Stomach (tissue), 9 donors: ENCODE data around the gene ARRDC2. TPM values are rescaled to one million over a fixed set of nuclear protein-coding genes. Genes with fewer than 3 reads are reported as not detected.

Source experiments
- DNase-seq, 2 donors: peaks; one replicate each; pipeline versions ENCODE4 v3.0.0 to v3.0.0-alpha.2; 2013 to 2019
- H3K27ac ChIP-seq, 5 donors: fragments of 200-600 bp in 4 of 5; sonication (generic) in 4 of 5; one replicate each; pipeline ENCODE4 v1.5.1; 2013 to 2019; ENCODE audit warnings: mild to moderate bottlenecking in 1 of 5, moderate library complexity in 1 of 5
- H3K27me3 ChIP-seq, 3 donors: fragments of 200-600 bp; sonication (generic); one replicate each; pipeline ENCODE4 v1.5.1; 2017 to 2019; ENCODE audit warnings: mixed run types in 1 of 3
- H3K36me3 ChIP-seq, 4 donors: fragments of 200-600 bp; sonication (generic); 1 replicate in 3 of 4; 2 replicates in 1 of 4; pipeline ENCODE4 v1.5.1; 2016 to 2019
- H3K4me1 ChIP-seq, 4 donors: fragments of 200-600 bp; sonication (generic); one replicate each; pipeline ENCODE4 v1.5.1; 2016 to 2019
- H3K4me3 ChIP-seq, 4 donors: fragments of 200-600 bp; sonication (generic) in 3 of 4; one replicate each; pipeline ENCODE4 v1.5.1; 2016 to 2019; ENCODE audit warnings: mild to moderate bottlenecking in 1 of 4
- H3K9me3 ChIP-seq, 4 donors: fragments of 200-600 bp; sonication (generic); one replicate each; pipeline ENCODE4 v1.5.1; 2016 to 2019
- EP300 ChIP-seq: sonication (generic); formaldehyde crosslinking; IDR thresholded peaks from one replicate; pipeline ENCODE4 v1.6.1; 2017; ENCODE audit warnings: antibody characterized with exemption
- POLR2A ChIP-seq, 4 donors: fragments of 450-650 bp; IDR thresholded peaks; one replicate each; pipeline ENCODE4 v1.6.1; 2016; ENCODE audit warnings: antibody characterized with exemption in 4 of 4, control low read depth in 2 of 4, mild to moderate bottlenecking in 1 of 4, moderate library complexity in 1 of 4
- POLR2AphosphoS5 ChIP-seq, 3 donors: sonication (generic); formaldehyde crosslinking; IDR thresholded peaks; one replicate each; pipeline ENCODE4 v1.6.1; 2016; ENCODE audit warnings: antibody characterized with exemption in 3 of 3
- WGBS, 5 donors: extraction: QIAGEN DNeasy Blood & Tissue Kit in 3 of 5; methylation state at CpG; one replicate each; pipeline versions ENCODE4 v1.1.5 to v1.1.7; 2013 to 2018; 5-methylcytosine and 5-hydroxymethylcytosine counted together
- intact Hi-C: fragments of 100-400 bp; cut with DNase I; formaldehyde crosslinking; loops from one replicate; pipeline ENCODE4 v1.15.1; 2023; ENCODE audit warnings: low total_unique reads
- polyA plus RNA-seq, 3 donors: library from polyadenylated mRNA; stranded (reverse); fragments of 200-250 nt; gene quantifications; one replicate each; pipeline ENCODE4 v1.2.3, GENCODE V29; 2013
- total RNA-seq, 5 donors: library from RNA; depleted of rRNA; stranded (reverse); fragments of >200 nt; gene quantifications; one replicate each; pipeline versions ENCODE4 v1.1.0 to v1.2.3, GENCODE V29; 2014 to 2016
- TF ChIP-seq, protein P1 (sequence below), 7 experiments: fragments of 450-650 bp in 4 of 7; fragments of 200-600 bp in 3 of 7; sonication (generic) in 3 of 7; IDR thresholded peaks; one replicate each; pipeline ENCODE4 v1.5.1; 2016 to 2019; ENCODE audit warnings: antibody characterized with exemption in 7 of 7, control low read depth in 2 of 7, mild to moderate bottlenecking in 1 of 7
- donor health status: healthy with polysubstance abuse.
- donor health status: Bipolar disorder and iron deficiency.
- donor health status: healthy.

The ARRDC2 gene
- total and polyA plus RNA-seq, 8 donors = 19.8 to 130 (median 36.3) TPM

DNA sequence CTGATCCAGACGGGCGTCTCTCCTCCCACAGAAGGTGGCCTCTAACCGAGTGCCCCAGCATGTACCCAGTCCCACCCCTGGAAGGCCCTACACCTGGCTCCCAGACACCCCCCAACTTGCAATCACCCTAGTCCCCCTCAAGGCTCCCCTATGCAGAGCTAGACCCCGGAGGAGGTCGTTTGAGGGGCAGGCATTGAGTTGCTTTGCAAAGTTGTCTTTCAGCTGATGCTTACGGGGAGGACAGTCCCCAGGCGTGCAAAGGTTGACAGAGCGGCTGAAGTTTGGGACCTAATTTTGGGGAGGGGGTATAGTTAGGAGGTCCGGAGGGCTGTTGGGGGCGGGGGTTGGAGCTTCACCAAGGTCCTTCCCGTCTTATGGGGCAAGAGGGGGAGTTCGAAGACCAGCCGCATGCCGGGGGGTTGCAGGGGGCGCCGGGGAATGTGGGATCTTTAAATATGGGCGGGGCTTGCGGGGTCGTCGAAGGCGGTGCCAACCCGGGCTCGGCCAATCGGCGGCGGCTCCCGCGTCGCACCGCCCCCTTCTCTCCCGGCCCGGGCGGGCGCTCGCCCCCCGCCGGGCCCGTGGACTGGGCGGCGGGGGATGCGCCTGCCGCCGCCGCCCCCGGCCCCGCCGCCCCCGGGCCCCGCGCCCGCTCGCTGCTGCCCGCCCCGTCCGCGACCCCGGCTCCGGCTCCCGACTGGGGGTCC is 41.3 kb upstream of the ARRDC2 start, which contains the start of gene KCNN1:
KCNN1 (plus strand) TSS at position 558 of the 707 bp plus-strand sequence. CDS start 6,782 bp downstream, outside the sequence.
- peak in 1 of 2 donors; percentile 69 for DNase-seq

DNA sequence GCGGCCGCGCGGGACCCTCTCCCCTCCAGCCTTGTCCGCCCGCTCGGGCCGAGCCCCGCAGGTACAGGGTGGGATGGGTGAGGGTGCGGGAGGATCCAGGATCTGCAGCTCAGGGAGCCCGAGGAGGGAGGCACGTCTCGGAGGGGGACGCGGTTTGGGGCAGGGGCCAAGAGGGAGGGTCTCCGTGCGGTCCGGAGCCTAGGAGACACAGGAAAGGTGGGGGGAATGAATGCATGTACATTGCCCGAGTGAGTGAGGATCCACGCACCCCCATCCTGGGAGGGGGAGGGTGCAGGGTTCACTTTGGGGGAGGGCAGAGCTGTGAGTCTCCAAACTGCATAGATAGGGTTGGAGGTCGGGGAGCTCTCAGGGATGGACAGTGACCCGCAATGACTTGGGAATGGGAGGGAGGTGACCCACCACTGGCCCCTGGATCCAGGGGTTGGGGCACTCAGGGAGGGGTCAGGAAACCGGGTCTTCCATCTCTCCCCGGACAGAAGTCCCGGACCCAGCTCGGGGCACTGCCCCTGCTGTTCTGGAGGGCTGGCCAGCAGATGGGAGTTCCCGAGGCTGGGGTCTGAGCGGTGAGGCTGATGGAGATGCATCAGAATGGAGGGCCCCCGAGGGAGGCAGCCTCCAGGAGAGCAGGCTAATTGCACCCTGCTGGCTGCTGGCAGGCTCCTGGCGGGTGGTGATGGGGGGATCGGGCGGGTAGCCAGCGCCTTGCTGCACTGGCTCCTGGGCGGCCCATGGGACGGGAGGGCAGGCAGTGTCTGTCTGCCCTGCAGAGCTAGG is 40.5 kb upstream of the ARRDC2 start:
- Histone ChIP-seq H3K4me3 (peak overlapping the region in 3 of 4 donors; percentile 16 to 28 (median 19)), H3K27ac (no peak overlapping the region), H3K9me3 (no peaks in the 10 kb centered on the region), H3K4me1 (peaks cover 0 to 13% (median 2%) of the 10 kb centered on the region in 4 donors), H3K27me3 (peaks cover 6 to 79% (median 43%) of the 10 kb centered on the region in 3 donors), H3K36me3 (no peaks in the 10 kb centered on the region)
- DNase-seq = peak in 1 of 2 donors; percentile 46
- WGBS, 5 donors = 4 to 16% (median 13%) methylated on average over 23 to 35 of the region's 35 CpGs
- intact Hi-C loops = no loop called here
- TF ChIP-seq POLR2A (IDR thresholded peaks at IDR 0.05) (no peak), EP300 (no peak), POLR2AphosphoS5 (IDR thresholded peaks at IDR 0.05) (no peak)
- TF ChIP-seq, protein P1, sequence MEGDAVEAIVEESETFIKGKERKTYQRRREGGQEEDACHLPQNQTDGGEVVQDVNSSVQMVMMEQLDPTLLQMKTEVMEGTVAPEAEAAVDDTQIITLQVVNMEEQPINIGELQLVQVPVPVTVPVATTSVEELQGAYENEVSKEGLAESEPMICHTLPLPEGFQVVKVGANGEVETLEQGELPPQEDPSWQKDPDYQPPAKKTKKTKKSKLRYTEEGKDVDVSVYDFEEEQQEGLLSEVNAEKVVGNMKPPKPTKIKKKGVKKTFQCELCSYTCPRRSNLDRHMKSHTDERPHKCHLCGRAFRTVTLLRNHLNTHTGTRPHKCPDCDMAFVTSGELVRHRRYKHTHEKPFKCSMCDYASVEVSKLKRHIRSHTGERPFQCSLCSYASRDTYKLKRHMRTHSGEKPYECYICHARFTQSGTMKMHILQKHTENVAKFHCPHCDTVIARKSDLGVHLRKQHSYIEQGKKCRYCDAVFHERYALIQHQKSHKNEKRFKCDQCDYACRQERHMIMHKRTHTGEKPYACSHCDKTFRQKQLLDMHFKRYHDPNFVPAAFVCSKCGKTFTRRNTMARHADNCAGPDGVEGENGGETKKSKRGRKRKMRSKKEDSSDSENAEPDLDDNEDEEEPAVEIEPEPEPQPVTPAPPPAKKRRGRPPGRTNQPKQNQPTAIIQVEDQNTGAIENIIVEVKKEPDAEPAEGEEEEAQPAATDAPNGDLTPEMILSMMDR (IDR thresholded peaks at IDR 0.05) = no peak

More for the DNA sequence above, 41.3 kb upstream of the ARRDC2 start, which contains the start of gene KCNN1:
- Histone ChIP-seq H3K4me1 (peaks cover 0 to 13% (median 2%) of the 10 kb centered on the region in 4 donors), H3K9me3 (no peaks in the 10 kb centered on the region), H3K27me3 (peaks cover 6 to 86% (median 43%) of the 10 kb centered on the region in 3 donors), H3K4me3 (peak within 1 kb of the TSS in 3 of 4 donors; percentile 16 to 28 (median 19)), H3K36me3 (no peaks in the 10 kb centered on the region), H3K27ac (no peak within 1 kb of the TSS)
- WGBS, 5 donors = 5 to 21% (median 15%) methylated on average over 17 to 58 of the region's 59 CpGs
- TF ChIP-seq POLR2AphosphoS5 (IDR thresholded peaks at IDR 0.05) = no peak
- TF ChIP-seq EP300 = no peak
- TF ChIP-seq, protein P1 (IDR thresholded peaks at IDR 0.05) = no peak
- no peak for TF ChIP-seq POLR2A (IDR thresholded peaks at IDR 0.05)
- intact Hi-C loops = no loop called here

DNA sequence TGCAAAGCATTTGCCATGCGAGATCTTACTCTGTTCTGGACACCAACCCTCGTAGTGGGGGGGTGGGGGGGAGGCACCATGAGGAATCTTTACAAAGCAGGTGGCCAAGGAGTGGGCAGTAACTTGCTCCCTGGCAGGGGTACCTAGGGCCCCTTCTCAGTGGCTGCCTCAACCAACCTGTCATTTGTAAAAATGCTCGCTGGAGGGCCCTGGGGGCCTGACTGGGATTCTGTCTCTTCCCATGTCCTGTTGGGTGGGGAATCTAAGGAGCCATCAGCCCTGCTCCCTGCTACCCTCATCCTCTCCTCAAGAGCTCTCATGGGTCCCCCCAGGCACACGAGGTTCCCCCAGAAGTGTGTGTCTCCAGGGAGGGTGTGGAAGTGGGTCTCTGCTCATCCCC is 39.6 kb upstream of the ARRDC2 start:
- Histone ChIP-seq H3K4me1 (peaks cover 0 to 13% (median 2%) of the 10 kb centered on the region in 4 donors), H3K27ac (no peak overlapping the region), H3K27me3 (peaks cover 6 to 71% (median 43%) of the 10 kb centered on the region in 3 donors), H3K36me3 (no peaks in the 10 kb centered on the region), H3K4me3 (no peak overlapping the region), H3K9me3 (no peaks in the 10 kb centered on the region)
- 61 to 71% (median 69%) methylated on average over 3 to 4 of the region's 4 CpGs for WGBS, 5 donors
- intact Hi-C loops = no loop called here
- DNase-seq = no peak
- TF ChIP-seq POLR2A (IDR thresholded peaks at IDR 0.05) (no peak), EP300 (no peak)

DNA sequence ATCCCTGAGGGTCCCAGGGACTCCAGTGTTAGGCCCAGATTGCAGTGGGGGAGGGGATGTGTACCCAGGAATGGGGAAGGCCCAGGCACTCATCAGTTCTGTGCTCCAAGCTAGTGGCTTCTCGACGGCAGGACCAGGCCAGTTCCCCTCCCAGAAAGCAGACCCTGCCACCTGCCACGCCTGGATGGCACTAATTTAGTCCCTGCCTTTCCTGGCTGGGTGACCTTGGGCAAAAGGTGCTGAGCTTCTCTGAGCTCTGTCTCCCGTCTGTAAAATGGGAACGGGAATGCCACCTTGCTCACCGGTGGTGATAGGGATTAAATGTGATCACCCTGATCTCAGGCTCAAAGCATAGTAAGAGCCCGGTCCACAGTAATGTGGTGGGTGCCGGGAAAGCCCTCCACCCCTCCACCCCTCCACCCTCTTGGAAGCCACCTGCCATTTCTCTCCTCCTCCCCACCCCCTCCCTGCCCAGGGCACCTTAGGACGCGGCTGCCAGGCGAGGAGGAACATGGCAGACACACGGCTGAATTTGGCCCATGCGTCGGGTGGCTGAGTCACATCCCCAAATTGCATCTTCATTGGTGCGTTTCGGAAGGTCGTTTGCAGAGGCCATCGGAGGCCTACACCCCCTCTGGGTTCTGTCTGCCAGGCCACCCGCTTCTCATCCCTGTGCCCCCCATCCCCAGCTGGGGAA is 38.7 kb upstream of the ARRDC2 start:
- intact Hi-C loops = no loop called here
- no peak overlapping the region for H3K4me3 ChIP-seq
- peaks cover 0 to 13% (median 2%) of the 10 kb centered on the region in 4 donors for H3K4me1 ChIP-seq
- H3K9me3 ChIP-seq = no peaks in the 10 kb centered on the region
- no peaks in the 10 kb centered on the region for H3K36me3 ChIP-seq
- DNase-seq = no peak
- 77 to 86% (median 84%) methylated on average over 13 to 19 of the region's 19 CpGs for WGBS, 5 donors
- TF ChIP-seq POLR2AphosphoS5 (IDR thresholded peaks at IDR 0.05) = no peak
- H3K27me3 ChIP-seq = peaks cover 6 to 62% (median 40%) of the 10 kb centered on the region in 3 donors
- no peak overlapping the region for H3K27ac ChIP-seq

DNA sequence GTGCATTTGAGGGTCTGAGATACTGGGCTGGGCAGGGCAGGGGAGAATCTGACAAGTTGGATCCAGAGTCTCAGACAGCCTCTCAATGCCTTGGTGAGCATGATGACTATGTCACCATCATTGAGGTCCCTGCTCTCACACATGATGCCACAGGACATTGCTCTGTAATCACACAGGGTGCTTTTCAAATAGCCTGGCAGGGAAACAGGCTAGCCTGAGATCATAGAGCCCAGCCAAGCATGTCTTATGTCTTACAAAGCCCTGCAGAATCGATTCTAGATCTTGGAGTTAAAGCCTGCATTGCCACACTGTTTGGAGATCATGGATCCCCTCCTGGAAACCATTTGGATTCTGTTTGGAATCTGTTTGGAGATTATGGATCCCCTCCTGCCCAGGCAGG is 35.7 kb upstream of the ARRDC2 start:
- Histone ChIP-seq H3K4me3 (no peak overlapping the region), H3K36me3 (no peaks in the 10 kb centered on the region), H3K27me3 (peaks cover 3 to 32% (median 13%) of the 10 kb centered on the region in 3 donors), H3K27ac (no peak overlapping the region), H3K9me3 (no peaks in the 10 kb centered on the region), H3K4me1 (peaks cover 0 to 5% (median 2%) of the 10 kb centered on the region in 4 donors)
- intact Hi-C loops = no loop called here
- TF ChIP-seq, protein P1 (IDR thresholded peaks at IDR 0.05) = no peak
- no peak for TF ChIP-seq POLR2A (IDR thresholded peaks at IDR 0.05)
- TF ChIP-seq EP300 = no peak
- no peak for TF ChIP-seq POLR2AphosphoS5 (IDR thresholded peaks at IDR 0.05)
- 66 to 88% (median 80%) methylated on average over 1 of the region's 1 CpG for WGBS, 5 donors
- no peak for DNase-seq
